ENCODE results near the gene TOMM7. TPM values are rescaled to one million over a fixed set of nuclear protein-coding genes. Genes with fewer than 3 reads are reported as not detected.
"Not testable (repeated sequence)": the region's sequence is repeated elsewhere in the genome, so short reads cannot be mapped to it uniquely, and the experiment has no call there.

TOMM7 gene
- total and polyA plus RNA-seq, 4 donors, result 122 to 275 (median 204) TPM

DNA sequence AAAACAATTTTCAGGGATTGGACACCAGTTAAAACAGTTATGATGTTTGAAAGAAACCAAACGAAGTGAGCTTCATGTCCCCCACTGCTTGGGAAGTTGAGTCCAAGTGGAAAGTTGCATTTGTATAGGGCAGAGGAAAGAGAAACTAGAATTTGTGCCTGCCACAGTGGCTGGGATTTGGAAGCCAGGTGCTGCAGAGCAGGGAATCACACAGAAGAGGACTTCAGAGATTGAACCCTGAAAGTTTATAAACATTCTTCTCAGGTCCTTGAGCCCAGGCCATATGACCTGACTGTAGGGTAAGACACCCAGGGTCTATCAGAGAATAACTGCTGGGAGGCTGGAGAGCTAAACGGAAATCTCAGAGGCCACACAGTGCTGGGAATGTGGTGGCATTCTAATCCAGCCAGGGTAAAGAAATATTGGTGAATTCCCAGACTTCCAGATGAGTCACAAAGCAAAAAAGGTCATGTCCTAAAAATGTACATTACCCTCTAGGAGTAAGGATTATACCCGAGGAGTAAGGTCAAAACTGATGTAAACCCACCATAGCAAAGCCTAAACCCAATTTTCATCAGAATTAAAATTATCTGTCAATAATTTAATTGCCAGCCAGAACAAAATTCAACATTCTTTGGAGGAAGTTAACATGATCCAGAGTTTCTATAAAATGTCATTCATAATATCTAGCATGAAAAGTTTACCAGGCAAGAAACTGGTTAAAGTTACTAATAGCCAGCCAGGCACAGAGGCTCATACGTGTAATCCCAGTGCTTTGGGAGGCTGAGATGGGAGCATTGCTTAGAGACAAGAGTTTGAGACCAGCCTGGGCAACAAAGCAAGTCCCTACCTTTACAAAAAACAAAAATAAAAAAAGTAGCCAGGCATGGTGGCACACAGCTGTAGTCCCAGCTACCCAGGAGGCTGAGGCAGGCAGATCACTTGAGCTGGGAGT lies 31.2 kb downstream of the TOMM7 start:
- ATAC-seq (ENCODE audit: insufficient read depth, low FRiP score) (no peak), DNase-seq (no peak)
- Histone ChIP-seq H3K9ac (ENCODE audit: insufficient read depth in 1 of 2, low read length in 2 of 2) (no peak overlapping the region), H3K9me3 (ENCODE audit: control insufficient read depth in 4 of 4, insufficient read depth in 3 of 4, low read length in 3 of 4) (no peaks in the 10 kb centered on the region), H3K27ac (ENCODE audit: low read depth in 1 of 2, low read length in 1 of 2) (no peak overlapping the region), H3K4me1 (ENCODE audit: control insufficient read depth in 5 of 5, insufficient read depth in 5 of 5, low read length in 5 of 5) (peaks cover 0 to 5% (median 0%) of the 10 kb centered on the region in 5 donors), H3K27me3 (ENCODE audit: control insufficient read depth in 3 of 3, insufficient read depth in 3 of 3, low read length in 2 of 3) (no peaks in the 10 kb centered on the region), H3K36me3 (ENCODE audit: control insufficient read depth in 4 of 4, insufficient read depth in 4 of 4, low read length in 4 of 4) (no peaks in the 10 kb centered on the region), H3K4me3 (no peak overlapping the region)
- 74 to 92% methylated on average over 4 of the region's 4 CpGs for WGBS, 2 donors
- no peak for TF ChIP-seq CTCF (IDR thresholded peaks at IDR 0.05; ENCODE audit: control extremely low read depth, extremely low read depth)

DNA sequence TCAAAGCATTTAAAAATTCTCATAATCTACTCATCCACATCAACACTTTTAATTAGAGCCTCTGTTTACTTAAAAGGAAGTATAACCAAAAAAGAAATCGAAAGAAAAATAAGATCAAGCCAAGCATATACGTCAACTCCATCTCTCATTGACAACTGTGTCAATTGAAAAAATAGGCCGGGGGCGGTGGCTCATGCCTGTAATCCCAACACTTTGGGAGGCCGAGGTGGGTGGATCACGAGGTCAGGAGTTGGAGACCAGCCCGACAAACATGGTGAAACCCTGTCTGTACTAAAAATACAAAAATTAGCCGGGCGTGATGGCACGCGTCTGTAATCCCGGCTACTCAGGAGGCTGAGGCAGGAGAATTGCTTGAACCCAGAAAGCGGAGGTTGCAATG lies 32.0 kb downstream of the TOMM7 start:
- H3K9me3 ChIP-seq (ENCODE audit: control insufficient read depth in 4 of 4, insufficient read depth in 3 of 4, low read length in 3 of 4); H3K36me3 ChIP-seq (ENCODE audit: control insufficient read depth in 4 of 4, insufficient read depth in 4 of 4, low read length in 4 of 4); H3K27me3 ChIP-seq (ENCODE audit: control insufficient read depth in 3 of 3, insufficient read depth in 3 of 3, low read length in 2 of 3); H3K27ac ChIP-seq (ENCODE audit: low read depth in 1 of 2, low read length in 1 of 2); H3K4me3 ChIP-seq; DNase-seq; H3K9ac ChIP-seq (ENCODE audit: insufficient read depth in 1 of 2, low read length in 2 of 2); H3K4me1 ChIP-seq (ENCODE audit: control insufficient read depth in 5 of 5, insufficient read depth in 5 of 5, low read length in 5 of 5); ATAC-seq (ENCODE audit: insufficient read depth, low FRiP score): not testable (repeated sequence)
- 93 to 96% methylated on average over 13 of the region's 13 CpGs for WGBS, 2 donors

- no peak for TF ChIP-seq CTCF (IDR thresholded peaks at IDR 0.05; ENCODE audit: control extremely low read depth, extremely low read depth)
- no peak overlapping the region for H3K4me3 ChIP-seq
- no peaks in the 10 kb centered on the region for H3K9me3 ChIP-seq (ENCODE audit: control insufficient read depth in 4 of 4, insufficient read depth in 3 of 4, low read length in 3 of 4)
- ATAC-seq (ENCODE audit: insufficient read depth, low FRiP score) (no peak), DNase-seq (peak; percentile 18 to 38 (median 33))
- peaks cover 0 to 5% (median 0%) of the 10 kb centered on the region in 5 donors for H3K4me1 ChIP-seq (ENCODE audit: control insufficient read depth in 5 of 5, insufficient read depth in 5 of 5, low read length in 5 of 5)
- no peak overlapping the region for H3K9ac ChIP-seq (ENCODE audit: insufficient read depth in 1 of 2, low read length in 2 of 2)
- H3K27ac ChIP-seq (ENCODE audit: low read depth in 1 of 2, low read length in 1 of 2), result no peak overlapping the region
- no peaks in the 10 kb centered on the region for H3K36me3 ChIP-seq (ENCODE audit: control insufficient read depth in 4 of 4, insufficient read depth in 4 of 4, low read length in 4 of 4)
- no peaks in the 10 kb centered on the region for H3K27me3 ChIP-seq (ENCODE audit: control insufficient read depth in 3 of 3, insufficient read depth in 3 of 3, low read length in 2 of 3)
Measured at GRCh38 chr7:22787951-22788350, 34.7 kb downstream of the TOMM7 start.

GRCh38 chr7:22786290-22786932 lies 36.2 kb downstream of the TOMM7 start:
- peaks cover 0 to 12% (median 4%) of the 10 kb centered on the region in 5 donors for H3K4me1 ChIP-seq (ENCODE audit: control insufficient read depth in 5 of 5, insufficient read depth in 5 of 5, low read length in 5 of 5)
- no peaks in the 10 kb centered on the region for H3K9me3 ChIP-seq (ENCODE audit: control insufficient read depth in 4 of 4, insufficient read depth in 3 of 4, low read length in 3 of 4)
- no peak overlapping the region for H3K27ac ChIP-seq (ENCODE audit: low read depth in 1 of 2, low read length in 1 of 2)
- 65 to 73% methylated on average over 3 of the region's 3 CpGs for WGBS, 2 donors
- TF ChIP-seq CTCF (IDR thresholded peaks at IDR 0.05; ENCODE audit: control extremely low read depth, extremely low read depth), result no peak
- H3K36me3 ChIP-seq (ENCODE audit: control insufficient read depth in 4 of 4, insufficient read depth in 4 of 4, low read length in 4 of 4), result no peaks in the 10 kb centered on the region
- H3K4me3 ChIP-seq, result no peak overlapping the region
- H3K9ac ChIP-seq (ENCODE audit: insufficient read depth in 1 of 2, low read length in 2 of 2), result no peak overlapping the region
- no peak for DNase-seq
- ATAC-seq (ENCODE audit: insufficient read depth, low FRiP score), result no peak
- H3K27me3 ChIP-seq (ENCODE audit: control insufficient read depth in 3 of 3, insufficient read depth in 3 of 3, low read length in 2 of 3), result no peaks in the 10 kb centered on the region

Measured in lung (tissue), 12 donors.